Endothelial cell of umbilical vein (primary cell): ENCODE measurements around the gene CACNA1C. TPM values are rescaled to one million over a fixed set of nuclear protein-coding genes. Genes with fewer than 3 reads are reported as not detected.

Experiments used
- BruUV-seq: library from RNA; stranded (reverse); fragments of 400-500 nt; replicated peaks from 2 replicates; lab custom pipeline; 2021; lab: Mats Ljungman, UMichigan
- CTCF ChIA-PET: fragments of 300-600, 350-600 bp; sonication (Branson Sonifier 250); formaldehyde crosslinking; loops from one replicate; lab custom pipeline; 2021; ENCODE audit warnings: antibody characterized with exemption, inconsistent platforms; lab: Charles Lee
- POLR2A ChIA-PET: fragments of 300-600, 350-600 bp; sonication (Branson Sonifier 250); formaldehyde crosslinking; loops from one replicate; lab custom pipeline; 2021; ENCODE audit warnings: antibody characterized with exemption, inconsistent platforms; lab: Charles Lee
- DNase-seq: peaks from one replicate; pipeline ENCODE4 v3.0.0-alpha.2; 2011; ENCODE audit warnings: low read depth, low spot score
- FAIRE-seq: peaks from 2 replicates; lab custom pipeline; 2011; peaks lifted over from hg19 to GRCh38; lab: Jason Lieb, UNC
- H2AFZ ChIP-seq: 2 replicates; pipeline ENCODE4 v1.6.0; 2012; ENCODE audit warnings: low read depth, low read length, control low read depth, inconsistent platforms
- H3K27ac ChIP-seq: 2 replicates; pipeline ENCODE4 v1.5.1; 2011; ENCODE audit warnings: low read depth, mild to moderate bottlenecking, control low read depth, low read length, moderate library complexity; ENCODE audit not compliant: insufficient read depth
- H3K27me3 ChIP-seq, 2 experiments: 2 replicates each; pipeline versions ENCODE4 v1.6.0 to v1.6.1; 2011; ENCODE audit warnings: low read length in 2 of 2, mixed read lengths in 1 of 2; ENCODE audit not compliant: control insufficient read depth in 2 of 2, insufficient read depth in 2 of 2
- H3K36me3 ChIP-seq, 2 experiments: 2 replicates in 1 of 2; 3 replicates in 1 of 2; pipeline ENCODE4 v1.5.1; 2011; ENCODE audit warnings: low read length in 2 of 2, mild to moderate bottlenecking in 1 of 2, moderate library complexity in 1 of 2; ENCODE audit not compliant: control insufficient read depth in 2 of 2, insufficient read depth in 2 of 2; ENCODE audit errors: extremely low read depth in 1 of 2
- H3K4me1 ChIP-seq: 3 replicates; pipeline ENCODE4 v1.5.1; 2011; ENCODE audit warnings: mild to moderate bottlenecking, low read length; ENCODE audit not compliant: control insufficient read depth, insufficient read depth; ENCODE audit errors: extremely low read depth
- H3K4me2 ChIP-seq: 2 replicates; pipeline ENCODE4 v1.6.1; 2011; ENCODE audit warnings: low read length, control low read depth, mixed read lengths; ENCODE audit not compliant: insufficient read depth
- H3K4me3 ChIP-seq, 3 experiments: fragments of 200-600 bp in 1 of 3; sonication (generic), shearing (Covaris generic) in 1 of 3; replicated peaks in 1 of 3; 2 replicates each; pipeline ENCODE4 v1.5.1; 2011 to 2016; ENCODE audit warnings: control low read depth in 3 of 3, low read length in 3 of 3, mild to moderate bottlenecking in 2 of 3, inconsistent platforms in 1 of 3, low read depth in 1 of 3, moderate library complexity in 1 of 3; ENCODE audit not compliant: insufficient read depth in 1 of 3
- H3K79me2 ChIP-seq: 2 replicates; pipeline ENCODE4 v1.6.0; 2012; ENCODE audit warnings: low read length, inconsistent platforms; ENCODE audit not compliant: control insufficient read depth, insufficient read depth
- H3K9ac ChIP-seq: replicated peaks from 2 replicates; pipeline ENCODE3; 2011; ENCODE audit warnings: low read length, control low read depth; ENCODE audit not compliant: insufficient read depth; ENCODE audit errors: extremely low read depth
- H3K9me1 ChIP-seq: replicated peaks from 3 replicates; pipeline ENCODE4 v1.6.0; 2011; ENCODE audit warnings: mild to moderate bottlenecking, low read length; ENCODE audit not compliant: control insufficient read depth, insufficient read depth; ENCODE audit errors: extremely low read depth
- H3K9me3 ChIP-seq: replicated peaks from 2 replicates; pipeline ENCODE4 v1.5.1; 2012; ENCODE audit warnings: low read length, inconsistent platforms; ENCODE audit not compliant: control insufficient read depth, insufficient read depth
- H4K20me1 ChIP-seq: replicated peaks from 2 replicates; pipeline ENCODE3; 2011; ENCODE audit warnings: mild to moderate bottlenecking, low read length; ENCODE audit not compliant: control insufficient read depth, insufficient read depth; ENCODE audit errors: extremely low read depth
- CTCF ChIP-seq, 2 donors: IDR thresholded peaks; 1 replicate in 1 of 2; 2 replicates in 1 of 2; pipeline ENCODE4 v1.5.1; 2011; ENCODE audit warnings: low read length in 2 of 2, mild to moderate bottlenecking in 2 of 2, moderate library complexity in 2 of 2, control low read depth in 1 of 2, inconsistent platforms in 1 of 2, low read depth in 1 of 2; ENCODE audit not compliant: insufficient read depth in 1 of 2; ENCODE audit errors: extremely low read depth in 1 of 2
- EZH2 ChIP-seq: IDR thresholded peaks from 2 replicates; pipeline ENCODE4 v1.6.1; 2012; ENCODE audit warnings: borderline replicate concordance, low read depth, mild to moderate bottlenecking, moderate library complexity, low read length, inconsistent platforms; ENCODE audit not compliant: severe bottlenecking
- FOS ChIP-seq: IDR thresholded peaks from 2 replicates; pipeline ENCODE4 v1.6.1; 2011; ENCODE audit warnings: mild to moderate bottlenecking, low read length, moderate library complexity, borderline replicate concordance; ENCODE audit not compliant: insufficient read depth
- GATA2 ChIP-seq: IDR thresholded peaks from 2 replicates; pipeline ENCODE4 v1.7.0; 2011; ENCODE audit warnings: low read depth, mild to moderate bottlenecking, moderate library complexity, mixed read lengths, low read length; ENCODE audit not compliant: insufficient read length, insufficient read depth
- JUN ChIP-seq: IDR thresholded peaks from 2 replicates; pipeline ENCODE4 v1.6.1; 2011; ENCODE audit warnings: borderline replicate concordance, low read depth; ENCODE audit not compliant: insufficient read length, insufficient read depth
- MAX ChIP-seq: IDR thresholded peaks from 2 replicates; pipeline ENCODE4 v1.6.1; 2011; ENCODE audit not compliant: insufficient read depth, insufficient read length
- MYC ChIP-seq: IDR thresholded peaks from one replicate; pipeline ENCODE4 v1.6.1; 2011; ENCODE audit warnings: mild to moderate bottlenecking, low read depth, low read length
- POLR2A ChIP-seq: IDR thresholded peaks from 2 replicates; pipeline ENCODE4 v1.6.1; 2012; ENCODE audit warnings: low read depth, mild to moderate bottlenecking, control low read depth, low read length
- POLR2AphosphoS5 ChIP-seq: IDR thresholded peaks from 2 replicates; pipeline ENCODE4 v1.6.1; 2012; ENCODE audit warnings: low read depth, mild to moderate bottlenecking, control low read depth, low read length, moderate library complexity; ENCODE audit not compliant: insufficient read depth
- dilution Hi-C: fragments of 300-500 bp; cut with MboI; formaldehyde crosslinking; loops from one replicate; pipeline ENCODE4 v1.15.0; 2019; ENCODE audit warnings: low sequenced_read_pairs; ENCODE audit not compliant: extremely low pct_ligation_motif_present
- intact Hi-C: fragments of 100-400 bp; cut with micrococcal nuclease; formaldehyde crosslinking; loops from one replicate; pipeline ENCODE4 v1.10.0; 2022
- polyA plus RNA-seq, 4 experiments: library from polyadenylated mRNA; depleted of rRNA in 3 of 4; stranded (reverse) in 3 of 4; unstranded in 1 of 4; fragments of >200 nt; gene quantifications; 2 replicates each; pipeline versions ENCODE4 v1.2.1 to v1.2.3, GENCODE V29; 2011 to 2012; ENCODE audit warnings: missing spikeins in 1 of 4
- total RNA-seq: library from RNA; stranded (reverse); gene quantifications from 2 replicates; pipeline ENCODE4 v1.2.3, GENCODE V29; 2021

The CACNA1C gene
- total and polyA plus RNA-seq, 2 donors (not counting 3 experiments of a cell fraction or from before 2014, with no cell fraction given): not detected

GRCh38 chr12:2375871-2376270, 323.1 kb downstream of the CACNA1C start:
- ChIA-PET CTCF (interaction anchor here (0.9 kb wide), 1 partner anchor 8 kb away, joined by 3 read pairs; no protein-coding TSS in a partner anchor), POLR2A (no interaction called here)
- BruUV-seq: no TSS peak

More at GRCh38 chr12:2375871-2376270, 323.1 kb downstream of the CACNA1C start:
- H3K4me2 ChIP-seq: no peak overlapping the region
- H3K36me3 ChIP-seq: no peaks in the 10 kb centered on the region
- H4K20me1 ChIP-seq: no peaks in the 10 kb centered on the region
- H3K4me1 ChIP-seq: no peaks in the 10 kb centered on the region
- dilution Hi-C loops: no loop called here
- TF ChIP-seq POLR2AphosphoS5 (no peak), EZH2 (no peak), MAX (no peak), FOS (no peak), POLR2A (no peak), MYC (no peak), JUN (no peak), CTCF (IDR thresholded peaks at IDR 0.05; ENCODE audit: extremely low read depth in 1 of 2, insufficient read depth in 1 of 2, low read depth in 1 of 2, low read length in 2 of 2) (no peak), GATA2 (no peak)
- H3K9me1 ChIP-seq: no peaks in the 10 kb centered on the region
- H2AFZ ChIP-seq: no peak overlapping the region
- H3K4me3 ChIP-seq: no peak overlapping the region
- no peak for FAIRE-seq
- no peaks in the 10 kb centered on the region for H3K9me3 ChIP-seq
- intact Hi-C loops: no loop called here
- DNase-seq: no peak
- no peak overlapping the region for H3K27ac ChIP-seq
- no peaks in the 10 kb centered on the region for H3K79me2 ChIP-seq
- H3K27me3 ChIP-seq: no peaks in the 10 kb centered on the region
- H3K9ac ChIP-seq: no peak overlapping the region
